ENCODE results near the gene ZNF439. TPM values are rescaled to one million over a fixed set of nuclear protein-coding genes. Genes with fewer than 3 reads are reported as not detected.
"Not testable (repeated sequence)": the region's sequence is repeated elsewhere in the genome, so short reads cannot be mapped to it uniquely, and the experiment has no call there.

Gene ZNF439
- total RNA-seq, 1 experiment from 2014 or later = 6.3 TPM

DNA sequence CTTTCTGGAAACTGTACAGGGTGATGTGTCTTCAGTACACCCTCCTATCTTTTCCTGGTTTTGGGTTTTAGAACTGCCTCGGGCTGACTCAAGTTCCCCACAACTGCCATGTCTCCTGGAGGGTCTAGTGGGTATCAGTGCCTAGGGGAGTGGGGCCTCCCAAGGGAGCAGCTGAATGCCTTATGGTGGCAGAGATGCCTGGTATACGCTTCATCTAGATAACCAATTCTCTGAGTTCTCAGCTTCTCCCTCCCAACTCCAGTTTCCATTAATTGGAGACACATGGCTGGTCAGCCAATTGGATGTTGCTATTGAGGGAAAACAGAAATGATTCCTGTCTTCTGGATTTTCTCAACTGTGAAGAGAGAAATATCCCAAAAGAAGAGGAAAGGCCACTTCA is 12.8 kb downstream of the ZNF439 start:
- H3K27ac ChIP-seq (ENCODE audit: low read length) = no peak overlapping the region
- ChIA-PET CTCF (no interaction called here), POLR2A (no interaction called here)
- no TSS peak for BruUV-seq (replicated peaks)
- intact Hi-C loops (cut with micrococcal nuclease; ENCODE audit: unreplicated experiment) = no loop called here
- H3K4me3 ChIP-seq (ENCODE audit: low read depth in 2 of 2, low read length in 2 of 2) = no peak overlapping the region
- DNase-seq (ENCODE audit: low read depth, low spot score) = no peak
- ATAC-seq = no peak
- in situ Hi-C loops (cut with HindIII; ENCODE audit: low pct_unique_long_range_greater_than_20kb, low sequenced_read_pairs) = no loop called here
- TF ChIP-seq SIN3A (IDR thresholded peaks at IDR 0.05; ENCODE audit: borderline replicate concordance, insufficient read depth, low read depth, low read length) (no peak), POLR2AphosphoS5 (IDR thresholded peaks at IDR 0.05; ENCODE audit: low read depth, low read length) (no peak)
- TF ChIP-seq, protein P1, sequence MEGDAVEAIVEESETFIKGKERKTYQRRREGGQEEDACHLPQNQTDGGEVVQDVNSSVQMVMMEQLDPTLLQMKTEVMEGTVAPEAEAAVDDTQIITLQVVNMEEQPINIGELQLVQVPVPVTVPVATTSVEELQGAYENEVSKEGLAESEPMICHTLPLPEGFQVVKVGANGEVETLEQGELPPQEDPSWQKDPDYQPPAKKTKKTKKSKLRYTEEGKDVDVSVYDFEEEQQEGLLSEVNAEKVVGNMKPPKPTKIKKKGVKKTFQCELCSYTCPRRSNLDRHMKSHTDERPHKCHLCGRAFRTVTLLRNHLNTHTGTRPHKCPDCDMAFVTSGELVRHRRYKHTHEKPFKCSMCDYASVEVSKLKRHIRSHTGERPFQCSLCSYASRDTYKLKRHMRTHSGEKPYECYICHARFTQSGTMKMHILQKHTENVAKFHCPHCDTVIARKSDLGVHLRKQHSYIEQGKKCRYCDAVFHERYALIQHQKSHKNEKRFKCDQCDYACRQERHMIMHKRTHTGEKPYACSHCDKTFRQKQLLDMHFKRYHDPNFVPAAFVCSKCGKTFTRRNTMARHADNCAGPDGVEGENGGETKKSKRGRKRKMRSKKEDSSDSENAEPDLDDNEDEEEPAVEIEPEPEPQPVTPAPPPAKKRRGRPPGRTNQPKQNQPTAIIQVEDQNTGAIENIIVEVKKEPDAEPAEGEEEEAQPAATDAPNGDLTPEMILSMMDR (IDR thresholded peaks at IDR 0.05) = no peak
- TF ChIP-seq, protein P2, sequence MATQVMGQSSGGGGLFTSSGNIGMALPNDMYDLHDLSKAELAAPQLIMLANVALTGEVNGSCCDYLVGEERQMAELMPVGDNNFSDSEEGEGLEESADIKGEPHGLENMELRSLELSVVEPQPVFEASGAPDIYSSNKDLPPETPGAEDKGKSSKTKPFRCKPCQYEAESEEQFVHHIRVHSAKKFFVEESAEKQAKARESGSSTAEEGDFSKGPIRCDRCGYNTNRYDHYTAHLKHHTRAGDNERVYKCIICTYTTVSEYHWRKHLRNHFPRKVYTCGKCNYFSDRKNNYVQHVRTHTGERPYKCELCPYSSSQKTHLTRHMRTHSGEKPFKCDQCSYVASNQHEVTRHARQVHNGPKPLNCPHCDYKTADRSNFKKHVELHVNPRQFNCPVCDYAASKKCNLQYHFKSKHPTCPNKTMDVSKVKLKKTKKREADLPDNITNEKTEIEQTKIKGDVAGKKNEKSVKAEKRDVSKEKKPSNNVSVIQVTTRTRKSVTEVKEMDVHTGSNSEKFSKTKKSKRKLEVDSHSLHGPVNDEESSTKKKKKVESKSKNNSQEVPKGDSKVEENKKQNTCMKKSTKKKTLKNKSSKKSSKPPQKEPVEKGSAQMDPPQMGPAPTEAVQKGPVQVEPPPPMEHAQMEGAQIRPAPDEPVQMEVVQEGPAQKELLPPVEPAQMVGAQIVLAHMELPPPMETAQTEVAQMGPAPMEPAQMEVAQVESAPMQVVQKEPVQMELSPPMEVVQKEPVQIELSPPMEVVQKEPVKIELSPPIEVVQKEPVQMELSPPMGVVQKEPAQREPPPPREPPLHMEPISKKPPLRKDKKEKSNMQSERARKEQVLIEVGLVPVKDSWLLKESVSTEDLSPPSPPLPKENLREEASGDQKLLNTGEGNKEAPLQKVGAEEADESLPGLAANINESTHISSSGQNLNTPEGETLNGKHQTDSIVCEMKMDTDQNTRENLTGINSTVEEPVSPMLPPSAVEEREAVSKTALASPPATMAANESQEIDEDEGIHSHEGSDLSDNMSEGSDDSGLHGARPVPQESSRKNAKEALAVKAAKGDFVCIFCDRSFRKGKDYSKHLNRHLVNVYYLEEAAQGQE (IDR thresholded peaks at IDR 0.05; ENCODE audit: insufficient read depth in 1 of 2, low read depth in 2 of 2, low read length in 1 of 2) = no peak
- H3K4me1 ChIP-seq (ENCODE audit: control insufficient read depth, insufficient read depth, low read length) = no peaks in the 10 kb centered on the region
- peaks cover 9% of the 10 kb centered on the region; the same call in 1 of the 2 replicates for H3K9me3 ChIP-seq (ENCODE audit: control insufficient read depth, insufficient read depth, low read depth, low read length)
- H3K27me3 ChIP-seq (ENCODE audit: control insufficient read depth, insufficient read depth, low read length) = no peaks in the 10 kb centered on the region
- H3K36me3 ChIP-seq (ENCODE audit: control insufficient read depth, insufficient read depth, low read length) = no peaks in the 10 kb centered on the region

DNA sequence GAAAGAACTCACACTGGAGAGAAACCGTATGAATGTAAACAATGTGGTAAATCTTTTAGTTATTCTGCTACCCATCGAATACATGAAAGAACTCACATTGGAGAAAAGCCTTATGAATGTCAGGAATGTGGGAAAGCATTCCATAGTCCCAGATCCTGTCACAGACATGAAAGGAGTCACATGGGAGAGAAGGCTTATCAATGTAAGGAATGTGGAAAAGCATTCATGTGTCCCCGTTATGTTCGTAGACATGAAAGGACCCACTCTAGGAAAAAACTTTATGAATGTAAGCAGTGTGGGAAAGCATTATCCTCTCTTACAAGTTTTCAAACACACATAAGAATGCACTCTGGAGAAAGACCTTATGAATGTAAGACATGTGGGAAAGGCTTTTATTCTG is 19.2 kb downstream of the ZNF439 start:
- H3K4me1 ChIP-seq (ENCODE audit: control insufficient read depth, insufficient read depth, low read length); H3K4me3 ChIP-seq (ENCODE audit: low read depth in 2 of 2, low read length in 2 of 2); DNase-seq (ENCODE audit: low read depth, low spot score); CTCF ChIA-PET; H3K27ac ChIP-seq (ENCODE audit: low read length); ATAC-seq; in situ Hi-C loops (cut with HindIII; ENCODE audit: low pct_unique_long_range_greater_than_20kb, low sequenced_read_pairs); intact Hi-C loops (cut with micrococcal nuclease; ENCODE audit: unreplicated experiment); H3K36me3 ChIP-seq (ENCODE audit: control insufficient read depth, insufficient read depth, low read length); H3K27me3 ChIP-seq (ENCODE audit: control insufficient read depth, insufficient read depth, low read length); POLR2A ChIA-PET: not testable (repeated sequence)
- H3K9me3 ChIP-seq (ENCODE audit: control insufficient read depth, insufficient read depth, low read depth, low read length) = peaks cover 29% of the 10 kb centered on the region
- TSS peak; percentile 48 for BruUV-seq (replicated peaks)

DNA sequence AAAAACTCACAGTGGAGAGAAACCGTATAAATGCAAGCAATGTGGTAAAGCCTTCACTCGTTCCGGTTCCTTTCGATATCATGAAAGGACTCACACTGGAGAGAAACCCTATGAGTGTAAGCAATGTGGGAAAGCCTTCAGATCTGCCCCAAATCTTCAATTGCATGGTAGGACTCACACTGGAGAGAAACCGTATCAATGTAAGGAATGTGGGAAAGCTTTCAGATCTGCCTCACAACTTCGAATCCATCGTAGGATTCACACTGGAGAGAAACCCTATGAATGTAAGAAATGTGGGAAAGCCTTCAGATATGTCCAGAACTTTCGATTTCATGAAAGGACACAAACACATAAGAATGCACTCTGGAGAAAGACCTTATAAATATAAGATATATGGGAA is 19.7 kb downstream of the ZNF439 start:
- in situ Hi-C loops (cut with HindIII; ENCODE audit: low pct_unique_long_range_greater_than_20kb, low sequenced_read_pairs) (no loop called here), intact Hi-C loops (cut with micrococcal nuclease; ENCODE audit: unreplicated experiment) (no loop called here)
- no peak overlapping the region for H3K27ac ChIP-seq (ENCODE audit: low read length)
- ChIA-PET POLR2A (no interaction called here), CTCF (no interaction called here)
- no peak for TF ChIP-seq SIN3A (IDR thresholded peaks at IDR 0.05; ENCODE audit: borderline replicate concordance, insufficient read depth, low read depth, low read length)
- no peak for TF ChIP-seq POLR2AphosphoS5 (IDR thresholded peaks at IDR 0.05; ENCODE audit: low read depth, low read length)
- TF ChIP-seq TCF7L2 (IDR thresholded peaks at IDR 0.05; ENCODE audit: low read depth, low read length) = no peak
- TF ChIP-seq, protein P2 (IDR thresholded peaks at IDR 0.05; ENCODE audit: insufficient read depth in 1 of 2, low read depth in 2 of 2, low read length in 1 of 2) = no peak
- TF ChIP-seq, protein P1 (IDR thresholded peaks at IDR 0.05) = no peak
- H3K4me1 ChIP-seq (ENCODE audit: control insufficient read depth, insufficient read depth, low read length) = no peaks in the 10 kb centered on the region
- peaks cover 29% of the 10 kb centered on the region for H3K9me3 ChIP-seq (ENCODE audit: control insufficient read depth, insufficient read depth, low read depth, low read length)
- H3K27me3 ChIP-seq (ENCODE audit: control insufficient read depth, insufficient read depth, low read length) = no peaks in the 10 kb centered on the region
- no peak for DNase-seq (ENCODE audit: low read depth, low spot score)
- no peaks in the 10 kb centered on the region for H3K36me3 ChIP-seq (ENCODE audit: control insufficient read depth, insufficient read depth, low read length)
- ATAC-seq = no peak
- no peak overlapping the region for H3K4me3 ChIP-seq (ENCODE audit: low read depth in 2 of 2, low read length in 2 of 2)
- BruUV-seq (replicated peaks) = no TSS peak

All from Panc1 (cell line).